HepG2 (cell line): ENCODE results near the gene PPM1H. TPM values are rescaled to one million over a fixed set of nuclear protein-coding genes. Genes with fewer than 3 reads are reported as not detected.

Source experiments
- FOXA1 ChIP-seq, 2 experiments: fragments of 450-650 bp in 1 of 2; sonication (generic) in 1 of 2; formaldehyde crosslinking in 1 of 2; IDR thresholded peaks; 2 replicates each; pipeline versions ENCODE4 v1.4.0 to v1.6.1; 2016 to 2020; ENCODE audit warnings: missing genetic modification reagents in 1 of 2
- FOXK2 ChIP-seq: fragments of 450-650 bp; IDR thresholded peaks from 2 replicates; pipeline ENCODE4 v1.6.1; 2016
- HES4 ChIP-seq: sonication (generic); formaldehyde crosslinking; IDR thresholded peaks from 2 replicates; pipeline ENCODE4 v1.9.0; 2021; ENCODE audit warnings: mild to moderate bottlenecking, missing genetic modification reagents, borderline replicate concordance
- MTA1 ChIP-seq: sonication (generic); formaldehyde crosslinking; IDR thresholded peaks from 2 replicates; pipeline ENCODE4 v1.4.0; 2020; ENCODE audit warnings: missing genetic modification reagents, mild to moderate bottlenecking, borderline replicate concordance
- PREB ChIP-seq: sonication (generic); formaldehyde crosslinking; IDR thresholded peaks from 2 replicates; pipeline ENCODE4 v1.4.0; 2020; ENCODE audit warnings: missing genetic modification reagents
- RBFOX2 ChIP-seq: fragments of 200-400 bp; formaldehyde crosslinking; IDR thresholded peaks from 2 replicates; pipeline ENCODE4 v1.6.1; 2017; ENCODE audit warnings: low read depth, mild to moderate bottlenecking, low read length
- SALL2 ChIP-seq: sonication (generic); formaldehyde crosslinking; IDR thresholded peaks from 2 replicates; pipeline ENCODE4 v1.8.1; 2023; ENCODE audit warnings: mild to moderate bottlenecking, missing genetic modification reagents, inconsistent platforms
- YY1 ChIP-seq: IDR thresholded peaks from 2 replicates; pipeline ENCODE4 v1.6.1; 2011; ENCODE audit warnings: low read length, low read depth, moderate library complexity, mild to moderate bottlenecking; ENCODE audit not compliant: insufficient read depth, insufficient replicate concordance
- ZBTB40 ChIP-seq, 2 experiments: fragments of 450-650 bp in 1 of 2; sonication (generic) in 1 of 2; formaldehyde crosslinking in 1 of 2; IDR thresholded peaks; 2 replicates each; pipeline versions ENCODE4 v1.6.1 to v1.8.0; 2016 to 2022; ENCODE audit warnings: antibody characterized with exemption in 1 of 2, mild to moderate bottlenecking in 1 of 2, missing genetic modification reagents in 1 of 2
- ZNF567 ChIP-seq: sonication (generic); formaldehyde crosslinking; IDR thresholded peaks from 2 replicates; pipeline ENCODE4 v1.8.1; 2023; ENCODE audit warnings: mild to moderate bottlenecking, missing genetic modification reagents, borderline replicate concordance
- polyA plus RNA-seq, 8 experiments: library from polyadenylated mRNA; depleted of rRNA in 3 of 8; stranded (reverse) in 7 of 8; unstranded in 1 of 8; fragments of >200 nt; fragmentation: Illumina TruSeq in 4 of 8; extraction: Trizol in 4 of 8; gene quantifications; 2 replicates each; pipeline versions ENCODE4 v1.2.1 to v1.2.3, GENCODE V29; 2011 to 2016; ENCODE audit warnings: low read depth in 4 of 8, missing spikeins in 1 of 8, mixed read lengths in 1 of 8; ENCODE audit not compliant: insufficient read depth in 1 of 8
- total RNA-seq, 5 experiments: library from RNA; depleted of rRNA; stranded (reverse); fragments of >200 nt; fragmentation: Illumina TruSeq; extraction: Trizol; gene quantifications; 2 replicates each; pipeline ENCODE4 v1.2.3, GENCODE V29; 2016; ENCODE audit warnings: low read depth in 1 of 5
- TF ChIP-seq, protein P1 (sequence below): sonication (generic); formaldehyde crosslinking; IDR thresholded peaks from 2 replicates; pipeline ENCODE4 v1.4.0; 2020; ENCODE audit warnings: missing genetic modification reagents
- TF ChIP-seq, protein P2 (sequence below): sonication (generic); formaldehyde crosslinking; IDR thresholded peaks from 2 replicates; pipeline ENCODE4 v1.4.0; 2020; ENCODE audit warnings: missing genetic modification reagents, borderline replicate concordance

PPM1H gene
- total and polyA plus RNA-seq, 2 of the 13 experiments (the other 11 are each of a cell fraction or from before 2014, with no cell fraction given): 29.1 to 38.1 TPM

DNA sequence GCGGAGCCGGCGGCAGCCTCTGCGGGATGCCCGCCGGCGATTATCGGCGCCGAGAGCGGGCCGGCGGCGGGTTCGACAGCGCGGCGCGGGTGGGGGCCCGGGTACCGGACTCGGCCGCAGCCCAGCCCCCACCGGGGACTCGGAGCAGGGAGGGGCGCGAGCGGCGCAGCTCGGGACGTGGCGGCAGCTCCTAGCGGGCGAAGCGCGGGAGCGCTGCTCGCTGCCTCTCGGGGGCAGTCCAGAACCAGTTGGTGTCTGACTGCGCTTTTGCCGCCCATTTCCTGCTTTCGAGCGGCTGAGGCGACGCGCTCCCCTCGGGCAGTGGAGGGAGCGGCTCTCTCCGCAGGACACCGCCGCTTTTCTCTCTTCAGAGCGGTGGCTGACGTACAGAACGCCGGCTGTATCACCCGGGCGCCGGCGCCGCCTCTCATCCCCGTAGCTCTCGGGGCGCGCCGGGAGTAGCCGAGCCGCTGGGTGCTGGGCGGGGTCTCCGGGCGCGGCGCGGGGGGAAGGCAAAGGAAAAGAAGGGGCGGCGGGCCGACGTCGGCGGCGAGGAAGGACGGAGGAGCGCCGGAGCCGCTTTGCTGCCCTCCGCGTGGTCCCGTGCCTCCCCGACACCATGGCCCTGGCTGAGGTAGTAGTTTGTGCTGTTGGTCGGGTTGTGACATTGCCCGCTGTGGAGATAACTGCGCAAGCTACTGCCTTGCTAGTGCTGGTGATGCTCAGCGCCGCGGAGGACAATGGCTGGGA lies 331.7 kb downstream of the PPM1H start (continued):
- no peak for TF ChIP-seq ZBTB40 (IDR thresholded peaks at IDR 0.05)
- TF ChIP-seq ZBTB40 (CRISPR knock-in tag; IDR thresholded peaks at IDR 0.05): peak; percentile 14; the same call in 1 of the 2 replicates
- TF ChIP-seq, protein P1, sequence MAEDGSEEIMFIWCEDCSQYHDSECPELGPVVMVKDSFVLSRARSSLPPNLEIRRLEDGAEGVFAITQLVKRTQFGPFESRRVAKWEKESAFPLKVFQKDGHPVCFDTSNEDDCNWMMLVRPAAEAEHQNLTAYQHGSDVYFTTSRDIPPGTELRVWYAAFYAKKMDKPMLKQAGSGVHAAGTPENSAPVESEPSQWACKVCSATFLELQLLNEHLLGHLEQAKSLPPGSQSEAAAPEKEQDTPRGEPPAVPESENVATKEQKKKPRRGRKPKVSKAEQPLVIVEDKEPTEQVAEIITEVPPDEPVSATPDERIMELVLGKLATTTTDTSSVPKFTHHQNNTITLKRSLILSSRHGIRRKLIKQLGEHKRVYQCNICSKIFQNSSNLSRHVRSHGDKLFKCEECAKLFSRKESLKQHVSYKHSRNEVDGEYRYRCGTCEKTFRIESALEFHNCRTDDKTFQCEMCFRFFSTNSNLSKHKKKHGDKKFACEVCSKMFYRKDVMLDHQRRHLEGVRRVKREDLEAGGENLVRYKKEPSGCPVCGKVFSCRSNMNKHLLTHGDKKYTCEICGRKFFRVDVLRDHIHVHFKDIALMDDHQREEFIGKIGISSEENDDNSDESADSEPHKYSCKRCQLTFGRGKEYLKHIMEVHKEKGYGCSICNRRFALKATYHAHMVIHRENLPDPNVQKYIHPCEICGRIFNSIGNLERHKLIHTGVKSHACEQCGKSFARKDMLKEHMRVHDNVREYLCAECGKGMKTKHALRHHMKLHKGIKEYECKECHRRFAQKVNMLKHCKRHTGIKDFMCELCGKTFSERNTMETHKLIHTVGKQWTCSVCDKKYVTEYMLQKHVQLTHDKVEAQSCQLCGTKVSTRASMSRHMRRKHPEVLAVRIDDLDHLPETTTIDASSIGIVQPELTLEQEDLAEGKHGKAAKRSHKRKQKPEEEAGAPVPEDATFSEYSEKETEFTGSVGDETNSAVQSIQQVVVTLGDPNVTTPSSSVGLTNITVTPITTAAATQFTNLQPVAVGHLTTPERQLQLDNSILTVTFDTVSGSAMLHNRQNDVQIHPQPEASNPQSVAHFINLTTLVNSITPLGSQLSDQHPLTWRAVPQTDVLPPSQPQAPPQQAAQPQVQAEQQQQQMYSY (CRISPR knock-in tag): no peak; the same call in 1 of the 2 replicates
- TF ChIP-seq MTA1 (CRISPR knock-in tag): no peak; the same call in 1 of the 2 replicates
- no peak for TF ChIP-seq FOXA1 (IDR thresholded peaks at IDR 0.05)
- TF ChIP-seq FOXA1 (CRISPR knock-in tag; IDR thresholded peaks at IDR 0.05): no peak
- TF ChIP-seq YY1: peak; percentile 49
- TF ChIP-seq PREB (CRISPR knock-in tag): no peak
- TF ChIP-seq, protein P2, sequence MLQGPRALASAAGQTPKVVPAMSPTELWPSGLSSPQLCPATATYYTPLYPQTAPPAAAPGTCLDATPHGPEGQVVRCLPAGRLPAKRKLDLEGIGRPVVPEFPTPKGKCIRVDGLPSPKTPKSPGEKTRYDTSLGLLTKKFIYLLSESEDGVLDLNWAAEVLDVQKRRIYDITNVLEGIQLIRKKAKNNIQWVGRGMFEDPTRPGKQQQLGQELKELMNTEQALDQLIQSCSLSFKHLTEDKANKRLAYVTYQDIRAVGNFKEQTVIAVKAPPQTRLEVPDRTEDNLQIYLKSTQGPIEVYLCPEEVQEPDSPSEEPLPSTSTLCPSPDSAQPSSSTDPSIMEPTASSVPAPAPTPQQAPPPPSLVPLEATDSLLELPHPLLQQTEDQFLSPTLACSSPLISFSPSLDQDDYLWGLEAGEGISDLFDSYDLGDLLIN: peak; percentile 90; the same call in 1 of the 2 replicates
- peak; percentile 95 for TF ChIP-seq RBFOX2
- no peak for TF ChIP-seq ZNF567 (CRISPR knock-in tag)
- TF ChIP-seq FOXK2: no peak
- TF ChIP-seq SALL2 (CRISPR knock-in tag): no peak; the same call in 1 of the 2 replicates
- 0 out of 2 replicates have a peak, but pooled peaks have one; percentile 50 for TF ChIP-seq HES4 (CRISPR knock-in tag)
